ENCODE results near the gene SKAP1.

Gene SKAP1

DNA sequence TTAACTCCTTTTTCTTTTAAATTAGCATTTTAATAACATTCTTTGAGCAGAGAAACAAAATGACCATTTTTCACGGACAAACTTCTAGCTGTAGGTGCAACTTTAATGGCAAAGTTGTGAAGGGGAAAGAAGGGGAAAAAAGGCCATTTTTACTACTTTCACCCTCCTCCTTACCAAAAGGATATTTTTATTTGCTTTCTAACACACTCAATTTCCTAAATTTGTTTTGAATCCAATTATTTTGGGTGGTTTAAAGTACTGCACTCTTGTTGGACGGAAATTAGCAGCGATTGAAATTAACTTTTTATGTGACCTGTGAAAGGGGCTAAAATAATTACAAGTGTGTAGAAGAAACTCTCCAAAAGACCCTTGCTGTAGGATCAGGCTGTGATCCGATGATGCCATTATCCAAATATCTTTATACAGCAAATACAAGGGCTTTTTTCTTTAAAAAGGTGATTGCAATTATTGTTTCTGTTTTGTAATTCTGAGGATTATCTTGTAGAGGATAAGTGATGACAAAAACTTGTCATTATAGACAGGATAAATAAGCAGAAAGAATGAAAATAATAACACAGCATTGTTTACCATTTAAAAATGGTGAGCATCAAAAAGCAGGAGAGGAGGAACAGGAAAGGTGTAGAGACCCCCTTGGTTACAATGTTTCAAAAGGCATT is 280.1 kb downstream of the SKAP1 start:
- Histone ChIP-seq H3K9me3 (no peaks in the 10 kb centered on the region), H3K36me3 (no peaks in the 10 kb centered on the region), H3K4me3 (ENCODE audit: low read depth, low read length) (no peak overlapping the region), H3K4me1 (peaks cover 5% of the 10 kb centered on the region; the same call in 1 of the 2 replicates), H3K27me3 (peaks cover 92% of the 10 kb centered on the region)
- no peak for DNase-seq
- TF ChIP-seq, protein P1, sequence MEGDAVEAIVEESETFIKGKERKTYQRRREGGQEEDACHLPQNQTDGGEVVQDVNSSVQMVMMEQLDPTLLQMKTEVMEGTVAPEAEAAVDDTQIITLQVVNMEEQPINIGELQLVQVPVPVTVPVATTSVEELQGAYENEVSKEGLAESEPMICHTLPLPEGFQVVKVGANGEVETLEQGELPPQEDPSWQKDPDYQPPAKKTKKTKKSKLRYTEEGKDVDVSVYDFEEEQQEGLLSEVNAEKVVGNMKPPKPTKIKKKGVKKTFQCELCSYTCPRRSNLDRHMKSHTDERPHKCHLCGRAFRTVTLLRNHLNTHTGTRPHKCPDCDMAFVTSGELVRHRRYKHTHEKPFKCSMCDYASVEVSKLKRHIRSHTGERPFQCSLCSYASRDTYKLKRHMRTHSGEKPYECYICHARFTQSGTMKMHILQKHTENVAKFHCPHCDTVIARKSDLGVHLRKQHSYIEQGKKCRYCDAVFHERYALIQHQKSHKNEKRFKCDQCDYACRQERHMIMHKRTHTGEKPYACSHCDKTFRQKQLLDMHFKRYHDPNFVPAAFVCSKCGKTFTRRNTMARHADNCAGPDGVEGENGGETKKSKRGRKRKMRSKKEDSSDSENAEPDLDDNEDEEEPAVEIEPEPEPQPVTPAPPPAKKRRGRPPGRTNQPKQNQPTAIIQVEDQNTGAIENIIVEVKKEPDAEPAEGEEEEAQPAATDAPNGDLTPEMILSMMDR (IDR thresholded peaks at IDR 0.05; ENCODE audit: low read depth, low read length): no peak

DNA sequence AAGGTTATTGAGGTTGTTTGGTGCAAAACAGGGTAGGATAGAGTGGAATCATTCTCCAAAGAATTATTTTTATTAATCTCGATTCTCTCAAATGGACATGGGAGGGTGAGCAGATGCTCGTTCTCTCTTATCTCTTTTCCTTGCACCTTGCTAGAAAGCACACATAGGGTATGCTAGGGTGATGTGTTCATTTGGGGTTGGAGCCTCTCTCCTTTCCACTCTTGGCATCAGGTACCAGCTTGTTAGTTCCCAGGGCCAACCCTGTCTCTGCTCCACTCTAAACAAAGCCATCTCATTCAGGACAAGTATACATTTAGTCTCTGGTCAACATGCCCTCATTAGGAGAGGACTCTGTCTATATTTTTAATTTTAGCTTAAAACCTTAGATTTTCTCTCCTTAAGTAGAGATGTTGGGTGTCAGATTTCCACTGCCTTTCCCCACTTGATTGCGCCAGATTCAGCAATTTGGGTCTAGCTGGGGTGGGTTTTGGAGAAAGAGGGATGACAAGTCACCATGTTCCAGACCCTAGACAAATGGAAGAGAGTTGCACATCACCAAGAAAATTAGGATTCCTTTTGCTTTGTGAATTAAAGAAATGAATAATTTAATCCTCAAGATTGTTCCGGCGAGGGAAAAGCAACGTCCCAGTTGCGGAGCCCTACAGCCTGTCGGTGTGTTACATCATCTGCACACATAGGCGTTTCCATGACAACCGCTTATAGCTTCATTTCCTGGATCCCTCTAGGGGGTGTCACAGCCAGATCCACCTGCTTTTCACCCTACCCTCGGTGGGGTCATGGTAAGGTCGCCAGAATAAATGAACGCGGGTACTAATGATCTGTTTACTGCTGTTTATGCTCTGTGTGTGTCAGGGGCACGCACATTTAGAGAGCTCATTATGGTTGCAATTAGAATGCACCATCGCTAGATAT is 280.9 kb downstream of the SKAP1 start:
- no peak for DNase-seq

DNA sequence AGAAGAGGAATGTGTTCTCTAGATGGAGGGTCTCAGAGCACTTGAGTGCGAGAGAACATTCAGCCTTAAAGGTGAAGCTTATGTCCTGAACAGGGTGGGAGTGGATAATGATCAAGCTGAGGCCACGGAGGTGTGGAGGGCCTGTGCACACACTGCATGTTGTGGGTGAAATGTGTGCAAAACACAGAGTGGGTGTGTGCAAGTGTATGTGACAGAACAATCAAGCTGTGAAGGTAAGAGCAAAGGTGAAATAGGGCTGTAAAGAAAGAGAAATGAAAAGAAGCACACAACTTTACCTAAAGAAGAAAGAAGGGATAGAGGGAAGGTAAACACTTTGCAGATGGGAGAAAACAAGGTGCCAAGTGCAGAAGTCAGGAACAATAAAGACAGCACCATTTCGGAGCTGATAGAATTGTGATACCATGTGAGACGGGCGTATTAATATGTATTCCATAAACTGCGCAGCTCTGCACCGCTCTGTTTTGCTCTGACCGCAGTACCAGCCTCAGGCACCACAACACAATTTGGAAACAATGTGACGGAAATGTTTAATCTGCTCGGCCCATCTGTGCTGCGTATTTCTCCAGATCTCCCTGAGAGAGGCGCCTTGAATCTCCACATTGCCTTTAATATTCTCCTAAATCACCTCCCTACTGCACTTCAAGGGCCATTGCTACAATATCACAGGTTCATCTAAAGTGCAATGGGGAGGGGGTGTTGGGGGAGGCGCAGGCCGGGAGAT is 281.8 kb downstream of the SKAP1 start:
- H3K36me3 ChIP-seq: no peaks in the 10 kb centered on the region
- H3K4me3 ChIP-seq (ENCODE audit: low read depth, low read length): no peak overlapping the region
- H3K9me3 ChIP-seq: no peaks in the 10 kb centered on the region
- peaks cover 5% of the 10 kb centered on the region; the same call in 1 of the 2 replicates for H3K4me1 ChIP-seq
- DNase-seq: no peak
- H3K27me3 ChIP-seq: peaks cover 93% of the 10 kb centered on the region
- TF ChIP-seq, protein P1 (IDR thresholded peaks at IDR 0.05; ENCODE audit: low read depth, low read length): no peak

More for the DNA sequence above, 280.9 kb downstream of the SKAP1 start:
- H3K4me3 ChIP-seq (ENCODE audit: low read depth, low read length): no peak overlapping the region
- peaks cover 5% of the 10 kb centered on the region; the same call in 1 of the 2 replicates for H3K4me1 ChIP-seq
- TF ChIP-seq, protein P1 (IDR thresholded peaks at IDR 0.05; ENCODE audit: low read depth, low read length): no peak
- no peaks in the 10 kb centered on the region for H3K36me3 ChIP-seq
- H3K27me3 ChIP-seq: peaks cover 91% of the 10 kb centered on the region
- H3K9me3 ChIP-seq: no peaks in the 10 kb centered on the region

DNA sequence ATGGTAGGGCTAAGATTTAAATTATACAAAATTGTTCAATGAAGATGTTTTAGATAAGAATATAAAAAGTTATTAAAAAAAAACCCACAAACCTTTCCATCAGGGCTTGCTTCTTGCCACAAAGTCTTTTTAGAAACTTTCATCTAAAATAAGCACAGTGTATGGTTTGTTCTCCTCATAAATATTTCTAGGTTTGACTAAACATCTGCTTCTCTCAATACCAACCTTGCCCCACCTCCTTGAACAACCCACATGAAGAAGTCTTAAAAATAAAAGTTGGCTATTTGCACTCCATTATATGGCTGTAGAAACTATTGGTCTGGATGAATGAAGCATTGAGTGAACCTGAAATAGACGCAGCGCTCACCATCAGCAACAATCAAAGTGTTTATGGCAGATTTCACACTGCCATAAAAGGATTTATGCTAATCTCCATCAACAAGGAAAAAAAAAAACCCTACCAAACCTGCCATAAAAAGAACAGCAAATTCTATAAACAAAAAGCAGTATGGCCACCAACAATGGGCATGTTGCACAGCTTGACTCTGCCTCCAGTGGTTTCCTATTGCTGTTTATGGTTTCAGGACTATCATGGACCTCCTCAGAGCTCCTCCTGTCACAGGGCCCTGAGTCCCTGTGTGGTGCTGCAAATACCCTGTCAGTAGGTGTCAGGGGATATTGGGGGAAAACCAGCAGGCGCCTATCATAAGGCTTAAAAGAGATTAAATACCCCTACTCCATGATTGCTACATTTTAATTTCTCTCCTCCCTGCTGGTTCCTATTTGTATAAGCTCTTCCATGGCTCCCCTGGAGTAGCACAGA is 284.8 kb downstream of the SKAP1 start:
- Histone ChIP-seq H3K36me3 (no peaks in the 10 kb centered on the region), H3K9me3 (no peaks in the 10 kb centered on the region), H3K27me3 (peaks cover 92% of the 10 kb centered on the region), H3K4me3 (ENCODE audit: low read depth, low read length) (no peak overlapping the region), H3K4me1 (peaks cover 5% of the 10 kb centered on the region; the same call in 1 of the 2 replicates)
- DNase-seq: no peak
- TF ChIP-seq, protein P1 (IDR thresholded peaks at IDR 0.05; ENCODE audit: low read depth, low read length): no peak

DNA sequence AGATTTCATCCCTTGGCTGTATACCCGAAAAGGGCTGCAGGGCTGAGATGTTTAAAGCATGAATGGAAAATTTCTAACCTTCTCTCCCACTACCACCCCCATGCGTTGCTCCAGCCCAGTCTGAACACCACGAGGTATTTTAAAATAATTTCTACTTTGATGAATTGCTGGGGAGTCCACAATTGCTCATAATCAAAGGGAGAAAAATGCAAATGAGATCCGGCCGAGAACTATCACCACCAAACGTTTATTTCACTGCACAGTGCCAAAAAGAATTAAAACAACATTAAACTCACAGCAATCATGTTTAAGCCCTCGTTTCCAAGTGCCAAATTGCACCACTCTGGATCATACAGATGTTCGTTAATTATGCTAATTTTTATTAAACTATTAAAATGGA is 285.8 kb downstream of the SKAP1 start:
- TF ChIP-seq, protein P1 (IDR thresholded peaks at IDR 0.05; ENCODE audit: low read depth, low read length): no peak
- no peaks in the 10 kb centered on the region for H3K9me3 ChIP-seq
- H3K27me3 ChIP-seq: peaks cover 92% of the 10 kb centered on the region
- H3K36me3 ChIP-seq: no peaks in the 10 kb centered on the region
- H3K4me3 ChIP-seq (ENCODE audit: low read depth, low read length): no peak overlapping the region
- DNase-seq: no peak
- peaks cover 5% of the 10 kb centered on the region; the same call in 1 of the 2 replicates for H3K4me1 ChIP-seq

Measured in BE2C (cell line).